Panc1 (cell line): Measurements from ENCODE around the gene PRR5.

Experiments used
- POLR2AphosphoS5 ChIP-seq: IDR thresholded peaks from 2 replicates; pipeline ENCODE4 v1.6.1; 2012; ENCODE audit warnings: mild to moderate bottlenecking, low read depth, low read length, moderate library complexity
- REST ChIP-seq, 2 experiments: IDR thresholded peaks; 2 replicates each; pipeline ENCODE4 v1.6.1; 2011 to 2012; ENCODE audit warnings: low read depth in 2 of 2, control low read depth in 1 of 2, low read length in 1 of 2, mild to moderate bottlenecking in 1 of 2, moderate library complexity in 1 of 2; ENCODE audit not compliant: insufficient read depth in 1 of 2
- SIN3A ChIP-seq: IDR thresholded peaks from 2 replicates; pipeline ENCODE4 v1.6.1; 2012; ENCODE audit warnings: low read depth, mild to moderate bottlenecking, low read length, moderate library complexity, borderline replicate concordance; ENCODE audit not compliant: insufficient read depth
- TCF7L2 ChIP-seq: IDR thresholded peaks from 2 replicates; pipeline ENCODE4 v1.6.1; 2011; ENCODE audit warnings: mild to moderate bottlenecking, low read depth, low read length, inconsistent platforms
- TF ChIP-seq, protein P1 (sequence below): fragments of 450-650 bp; IDR thresholded peaks from 2 replicates; pipeline ENCODE4 v1.5.1; 2017; ENCODE audit warnings: mild to moderate bottlenecking

DNA sequence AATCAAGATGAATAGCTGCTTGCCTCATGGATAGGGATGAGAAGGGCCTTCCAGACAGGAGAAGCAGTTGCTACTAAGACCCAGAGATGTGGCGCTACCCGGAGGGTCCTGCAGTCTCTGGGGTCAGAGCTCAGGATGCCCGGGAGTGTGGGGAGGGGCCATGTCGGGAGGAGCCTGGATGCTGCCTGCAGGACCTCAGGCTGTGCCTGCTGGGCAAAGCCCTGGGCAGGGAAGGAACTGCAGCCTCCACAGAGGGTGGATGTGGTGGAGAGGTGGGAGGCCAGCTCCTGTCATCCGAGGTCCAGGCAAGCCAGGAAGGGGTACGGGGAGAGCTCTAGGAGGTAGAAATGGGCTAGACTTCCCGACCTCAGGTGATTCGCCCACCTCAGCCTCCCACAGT is 11.0 kb downstream of the PRR5 start:
- no peak for TF ChIP-seq REST (IDR thresholded peaks at IDR 0.05; ENCODE audit: insufficient read depth in 1 of 2, low read depth in 2 of 2, low read length in 1 of 2)
- TF ChIP-seq POLR2AphosphoS5 = no peak
- TF ChIP-seq, protein P1, sequence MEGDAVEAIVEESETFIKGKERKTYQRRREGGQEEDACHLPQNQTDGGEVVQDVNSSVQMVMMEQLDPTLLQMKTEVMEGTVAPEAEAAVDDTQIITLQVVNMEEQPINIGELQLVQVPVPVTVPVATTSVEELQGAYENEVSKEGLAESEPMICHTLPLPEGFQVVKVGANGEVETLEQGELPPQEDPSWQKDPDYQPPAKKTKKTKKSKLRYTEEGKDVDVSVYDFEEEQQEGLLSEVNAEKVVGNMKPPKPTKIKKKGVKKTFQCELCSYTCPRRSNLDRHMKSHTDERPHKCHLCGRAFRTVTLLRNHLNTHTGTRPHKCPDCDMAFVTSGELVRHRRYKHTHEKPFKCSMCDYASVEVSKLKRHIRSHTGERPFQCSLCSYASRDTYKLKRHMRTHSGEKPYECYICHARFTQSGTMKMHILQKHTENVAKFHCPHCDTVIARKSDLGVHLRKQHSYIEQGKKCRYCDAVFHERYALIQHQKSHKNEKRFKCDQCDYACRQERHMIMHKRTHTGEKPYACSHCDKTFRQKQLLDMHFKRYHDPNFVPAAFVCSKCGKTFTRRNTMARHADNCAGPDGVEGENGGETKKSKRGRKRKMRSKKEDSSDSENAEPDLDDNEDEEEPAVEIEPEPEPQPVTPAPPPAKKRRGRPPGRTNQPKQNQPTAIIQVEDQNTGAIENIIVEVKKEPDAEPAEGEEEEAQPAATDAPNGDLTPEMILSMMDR = no peak
- TF ChIP-seq SIN3A = no peak
- TF ChIP-seq TCF7L2 = no peak
